ENCODE results near the gene PRDM12.

- no peak for TF ChIP-seq CTCF (IDR thresholded peaks at IDR 0.05 in 8 of 11, conservative IDR thresholded peaks at IDR 0.05 in 3 of 11)
- TF ChIP-seq POLR2A (IDR thresholded peaks at IDR 0.05): no peak
- no peak for TF ChIP-seq POLR2AphosphoS5 (IDR thresholded peaks at IDR 0.05)
Measured at GRCh38 chr9:130720762-130721161, 56.4 kb downstream of the PRDM12 start.

Measured in spleen (tissue), 7 donors.